Uterus (tissue), 4 donors: Measurements from ENCODE around the gene ARL2BP. TPM values are rescaled to one million over a fixed set of nuclear protein-coding genes. Genes with fewer than 3 reads are reported as not detected.

Experiments used
- DNase-seq, 2 donors: peaks; one replicate each; pipeline ENCODE4 v3.0.0-alpha.2; 2019 to 2020
- H3K27ac ChIP-seq, 2 donors: fragments of 200-600 bp; sonication (generic); 1 replicate in 1 of 2; 2 replicates in 1 of 2; pipeline ENCODE4 v1.5.1; 2016 to 2018
- H3K27me3 ChIP-seq, 2 donors: fragments of 200-600 bp; sonication (generic); one replicate each; pipeline ENCODE4 v1.5.1; 2018 to 2019; ENCODE audit warnings: control low read depth in 1 of 2
- H3K36me3 ChIP-seq, 2 donors: fragments of 200-600 bp; sonication (generic); one replicate each; pipeline ENCODE4 v1.5.1; 2019; ENCODE audit warnings: control low read depth in 1 of 2
- H3K4me1 ChIP-seq, 2 donors: fragments of 200-600 bp; sonication (generic); one replicate each; pipeline ENCODE4 v1.5.1; 2018 to 2019; ENCODE audit warnings: control low read depth in 1 of 2
- H3K4me3 ChIP-seq, 2 donors: fragments of 200-600 bp; sonication (generic); 1 replicate in 1 of 2; 2 replicates in 1 of 2; pipeline ENCODE4 v1.5.1; 2018 to 2019; ENCODE audit warnings: mild to moderate bottlenecking in 1 of 2
- H3K9me3 ChIP-seq, 2 donors: fragments of 200-600 bp; sonication (generic); one replicate each; pipeline ENCODE4 v1.5.1; 2019; ENCODE audit warnings: control low read depth in 1 of 2
- CTCF ChIP-seq, 4 experiments: fragments of 200-600 bp in 2 of 4; fragments of 450-650 bp in 2 of 4; sonication (generic) in 2 of 4; IDR thresholded peaks; one replicate each; pipeline ENCODE4 v1.5.1; 2016 to 2019; ENCODE audit warnings: antibody characterized with exemption in 4 of 4, mild to moderate bottlenecking in 2 of 4, moderate library complexity in 1 of 4
- POLR2A ChIP-seq, 2 donors: fragments of 450-650 bp; IDR thresholded peaks; one replicate each; pipeline ENCODE4 v1.6.1; 2016; ENCODE audit warnings: antibody characterized with exemption in 2 of 2, mild to moderate bottlenecking in 1 of 2, moderate library complexity in 1 of 2
- intact Hi-C: fragments of 100-400 bp; cut with DNase I; formaldehyde crosslinking; loops from one replicate; pipeline ENCODE4 v1.15.1; 2023; ENCODE audit warnings: low total_unique reads
- total RNA-seq, 4 donors: library from RNA; depleted of rRNA in 3 of 4; stranded (reverse); fragments of >200 nt in 3 of 4; gene quantifications; one replicate each; pipeline versions ENCODE4 v1.1.0 to v1.2.4, GENCODE V29; 2014 to 2023
- donor health status: DM: yes; HTN: yes; CAD: no.

Gene ARL2BP
- total RNA-seq, 4 donors from 2014 or later = 40.9 to 110 (median 57.8) TPM

DNA sequence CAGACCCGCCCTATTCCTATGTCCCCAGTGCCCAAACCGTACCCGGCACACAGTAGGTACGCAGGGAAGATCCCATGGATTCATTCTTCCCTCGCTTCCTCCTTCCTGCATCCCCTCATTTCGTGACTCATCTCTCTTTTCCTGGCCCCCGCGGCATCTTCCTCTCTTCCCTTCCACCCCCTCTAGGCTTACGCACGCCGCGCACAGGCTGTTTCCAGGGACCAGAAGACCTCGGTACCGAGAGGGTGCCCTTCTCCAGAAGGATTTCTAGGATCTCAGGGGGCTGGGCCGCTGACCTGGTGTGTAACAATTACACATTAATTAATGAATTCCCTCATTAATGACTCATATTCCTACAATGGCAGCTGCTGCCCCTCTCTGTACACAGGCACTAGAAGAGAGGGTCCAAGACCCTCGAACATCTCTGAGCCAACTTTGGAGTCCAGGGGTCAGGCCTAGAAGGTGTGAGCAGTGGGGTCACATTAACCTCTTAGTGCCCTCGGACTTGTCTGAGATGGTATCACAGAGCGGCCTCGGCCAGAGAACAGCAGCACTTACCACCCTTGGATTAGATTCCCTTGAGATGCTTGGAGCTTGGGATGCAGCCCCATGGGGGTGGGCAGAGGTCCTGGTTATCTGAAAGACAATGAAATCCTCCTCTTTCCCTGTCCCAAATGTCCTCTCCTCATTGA, 56.2 kb downstream of the ARL2BP start:
- Histone ChIP-seq H3K4me3 (peak overlapping the region; percentile 30 to 41), H3K9me3 (no peaks in the 10 kb centered on the region), H3K27ac (peak overlapping the region; percentile 29 to 39), H3K27me3 (no peaks in the 10 kb centered on the region), H3K4me1 (peaks cover 5 to 9% of the 10 kb centered on the region in 2 donors), H3K36me3 (no peaks in the 10 kb centered on the region)
- intact Hi-C loops = loop anchor here (2.0 kb wide), 1 partner anchor 116 kb away; no protein-coding TSS in a partner anchor
- TF ChIP-seq CTCF (IDR thresholded peaks at IDR 0.05) (no peak), POLR2A (IDR thresholded peaks at IDR 0.05) (no peak)
- DNase-seq = peak; percentile 39 to 53

Other genes starting within 250 kb of the ARL2BP start
- gene CPNE2, start 152.7 kb upstream of the ARL2BP start, total RNA-seq = 10 to 100 TPM; 25.1 to 41.4 (median 40.6) TPM
- gene PSME3IP1, start 59.2 kb upstream of the ARL2BP start, total RNA-seq = 100 to 1,000 TPM in 1 of 4 donors, 10 to 100 TPM in 3; 45.3 to 323 (median 75.1) TPM
- 10 to 100 TPM; 27.9 to 77.7 (median 53.2) TPM for gene RSPRY1, start 58.9 kb upstream of the ARL2BP start, total RNA-seq
- gene PLLP, start 39.4 kb downstream of the ARL2BP start, total RNA-seq = 10 to 100 TPM in 1 of 4 donors, 1 to 10 TPM in 2, not detected in 1; 2.6 to 19.1 (median 6.2) TPM
- not detected for gene CCL22, start 113.5 kb downstream of the ARL2BP start, total RNA-seq
- gene CX3CL1, start 127.2 kb downstream of the ARL2BP start, total RNA-seq = 10 to 100 TPM in 2 of 4 donors, 1 to 10 TPM in 2; 1.0 to 31.2 (median 7.1) TPM
- not detected for gene CCL17, start 159.5 kb downstream of the ARL2BP start, total RNA-seq
- gene CIAPIN1, start 202.1 kb downstream of the ARL2BP start, total RNA-seq = 10 to 100 TPM in 3 of 4 donors, 1 to 10 TPM in 1; 9.7 to 49.0 (median 26.7) TPM
- 10 to 100 TPM; 11.5 to 39.1 (median 23.6) TPM for gene COQ9, start 202.2 kb downstream of the ARL2BP start, total RNA-seq
- 100 to 1,000 TPM in 2 of 4 donors, 10 to 100 TPM in 2; 64.3 to 460 (median 104) TPM for gene POLR2C, start 217.4 kb downstream of the ARL2BP start, total RNA-seq
- 10 to 100 TPM in 3 of 4 donors, 1 to 10 TPM in 1; 1.8 to 31.6 (median 24.5) TPM for gene DOK4, start 241.2 kb downstream of the ARL2BP start, total RNA-seq